ENCODE results near the gene ZNF555.

The ZNF555 gene

GRCh38 chr19:2809387-2810140, 31.7 kb upstream of the ZNF555 start:
- no peak for TF ChIP-seq CTCF (conservative IDR thresholded peaks at IDR 0.05)
- H3K27ac ChIP-seq = no peak overlapping the region

GRCh38 chr19:2810141-2811091, 30.9 kb upstream of the ZNF555 start:
- no peak overlapping the region for H3K27ac ChIP-seq
- no peak for TF ChIP-seq CTCF (conservative IDR thresholded peaks at IDR 0.05)

GRCh38 chr19:2811221-2811722, 30.0 kb upstream of the ZNF555 start:
- no peak for TF ChIP-seq CTCF (conservative IDR thresholded peaks at IDR 0.05)

GRCh38 chr19:2811735-2812413, 29.4 kb upstream of the ZNF555 start:
- TF ChIP-seq CTCF (conservative IDR thresholded peaks at IDR 0.05) = no peak
- no peak overlapping the region for H3K27ac ChIP-seq

More at GRCh38 chr19:2811221-2811722, 30.0 kb upstream of the ZNF555 start:
- no peak overlapping the region for H3K27ac ChIP-seq

GRCh38 chr19:2812414-2813234, 28.7 kb upstream of the ZNF555 start:
- H3K27ac ChIP-seq = no peak overlapping the region
- no peak for TF ChIP-seq CTCF (conservative IDR thresholded peaks at IDR 0.05)

- no peak for TF ChIP-seq CTCF (conservative IDR thresholded peaks at IDR 0.05)
- H3K27ac ChIP-seq = no peak overlapping the region
These were observed 27.8 kb upstream of the ZNF555 start for GRCh38 chr19:2813235-2814160.

Data from VCaP (cell line).